Testis (tissue), 3 donors: ENCODE measurements around the gene HDAC9. TPM values are rescaled to one million over a fixed set of nuclear protein-coding genes. Genes with fewer than 3 reads are reported as not detected.

ENCODE experiments used
- DNase-seq: peaks from one replicate; pipeline ENCODE4 v3.0.0-alpha.2; 2019
- H3K27ac ChIP-seq, 2 donors: fragments of 200-600 bp; sonication (generic); one replicate each; pipeline ENCODE4 v1.5.1; 2019
- H3K27me3 ChIP-seq: fragments of 200-600 bp; sonication (generic); one replicate; pipeline ENCODE4 v1.5.1; 2019
- H3K36me3 ChIP-seq: fragments of 200-600 bp; sonication (generic); one replicate; pipeline ENCODE4 v1.5.1; 2017; ENCODE audit warnings: low read depth; ENCODE audit errors: missing control alignments
- H3K4me1 ChIP-seq: fragments of 200-600 bp; sonication (generic); one replicate; pipeline ENCODE4 v1.5.1; 2019
- H3K4me3 ChIP-seq, 2 donors: fragments of 200-600 bp; sonication (generic); one replicate each; pipeline ENCODE4 v1.5.1; 2017 to 2019
- H3K9me3 ChIP-seq: fragments of 200-600 bp; sonication (generic); one replicate; pipeline ENCODE4 v1.5.1; 2017
- CTCF ChIP-seq, 3 experiments: fragments of 450-650 bp in 2 of 3; fragments of 200-600 bp in 1 of 3; sonication (generic) in 1 of 3; IDR thresholded peaks; one replicate each; pipeline ENCODE4 v1.5.1; 2016 to 2019; ENCODE audit warnings: antibody characterized with exemption in 3 of 3, mild to moderate bottlenecking in 2 of 3, moderate library complexity in 1 of 3
- POLR2A ChIP-seq: fragments of 450-650 bp; IDR thresholded peaks from one replicate; pipeline ENCODE4 v1.6.1; 2017; ENCODE audit warnings: antibody characterized with exemption, mild to moderate bottlenecking, moderate library complexity
- WGBS, 2 donors: methylation state at CpG; one replicate each; pipeline ENCODE4 v1.1.5; 2018; 5-methylcytosine and 5-hydroxymethylcytosine counted together
- intact Hi-C: fragments of 100-400 bp; cut with DNase I; formaldehyde crosslinking; loops from one replicate; pipeline ENCODE4 v1.15.1; 2023; ENCODE audit warnings: low total_unique reads
- polyA plus RNA-seq: library from polyadenylated mRNA; stranded (reverse); fragments of 350-450 nt; fragmentation: Illumina TruSeq; extraction: RNeasy Lipid Tissue Mini Kit (QIAGEN cat#74804); gene quantifications from one replicate; pipeline ENCODE4 v1.2.3, GENCODE V29; 2014; ENCODE audit warnings: low read depth, low replicate concordance; ENCODE audit not compliant: insufficient read depth
- total RNA-seq, 2 donors: library from RNA; depleted of rRNA; stranded (reverse); fragments of >200 nt; gene quantifications; one replicate each; pipeline ENCODE4 v1.2.3, GENCODE V29; 2016

Gene HDAC9
- total and polyA plus RNA-seq, 3 donors from 2014 or later: 30.6 to 35.5 (median 35.4) TPM

- H3K27me3 ChIP-seq: no peaks in the 10 kb centered on the region
- no peak overlapping the region for H3K4me3 ChIP-seq
- DNase-seq: no peak
- no peaks in the 10 kb centered on the region for H3K9me3 ChIP-seq
- no peak overlapping the region for H3K27ac ChIP-seq
- TF ChIP-seq CTCF (IDR thresholded peaks at IDR 0.05): no peak
- H3K4me1 ChIP-seq: no peaks in the 10 kb centered on the region
- intact Hi-C loops: no loop called here
- H3K36me3 ChIP-seq: no peaks in the 10 kb centered on the region
- WGBS, 2 donors: 60 to 64% methylated on average over 2 of the region's 2 CpGs
Measured at GRCh38 chr7:18831943-18832342, 336.4 kb downstream of the HDAC9 start.

GRCh38 chr7:18834577-18834976 lies 339.0 kb downstream of the HDAC9 start:
- Histone ChIP-seq H3K9me3 (no peaks in the 10 kb centered on the region), H3K27ac (no peak overlapping the region), H3K27me3 (no peaks in the 10 kb centered on the region), H3K36me3 (no peaks in the 10 kb centered on the region), H3K4me3 (no peak overlapping the region), H3K4me1 (no peaks in the 10 kb centered on the region)
- intact Hi-C loops: no loop called here
- 50 to 60% methylated on average over 8 of the region's 8 CpGs for WGBS, 2 donors
- DNase-seq: no peak
- TF ChIP-seq CTCF (IDR thresholded peaks at IDR 0.05) (no peak), POLR2A (no peak)

GRCh38 chr7:18835001-18835690 lies 339.6 kb downstream of the HDAC9 start:
- H3K4me1 ChIP-seq: no peaks in the 10 kb centered on the region
- TF ChIP-seq POLR2A: no peak
- TF ChIP-seq CTCF (IDR thresholded peaks at IDR 0.05): no peak
- 47 to 52% methylated on average over 7 of the region's 7 CpGs for WGBS, 2 donors
- no peaks in the 10 kb centered on the region for H3K27me3 ChIP-seq
- H3K4me3 ChIP-seq: no peak overlapping the region
- no peak for DNase-seq
- no peaks in the 10 kb centered on the region for H3K36me3 ChIP-seq
- H3K9me3 ChIP-seq: no peaks in the 10 kb centered on the region
- intact Hi-C loops: no loop called here
- H3K27ac ChIP-seq: no peak overlapping the region

GRCh38 chr7:18843979-18844378 lies 348.4 kb downstream of the HDAC9 start:
- intact Hi-C loops: no loop called here
- no peak for TF ChIP-seq CTCF (IDR thresholded peaks at IDR 0.05)
- TF ChIP-seq POLR2A: no peak
- Histone ChIP-seq H3K36me3 (no peaks in the 10 kb centered on the region), H3K9me3 (no peaks in the 10 kb centered on the region), H3K4me1 (no peaks in the 10 kb centered on the region), H3K4me3 (no peak overlapping the region), H3K27ac (no peak overlapping the region), H3K27me3 (no peaks in the 10 kb centered on the region)
- no peak for DNase-seq
- WGBS, 2 donors: 74 to 80% methylated on average over 3 of the region's 3 CpGs

- no peak for TF ChIP-seq CTCF (IDR thresholded peaks at IDR 0.05)
- TF ChIP-seq POLR2A: no peak
- H3K27me3 ChIP-seq: no peaks in the 10 kb centered on the region
- H3K27ac ChIP-seq: no peak overlapping the region
- H3K4me3 ChIP-seq: no peak overlapping the region
- no peaks in the 10 kb centered on the region for H3K4me1 ChIP-seq
- WGBS, 2 donors: 70 to 81% methylated on average over 5 of the region's 5 CpGs
- intact Hi-C loops: no loop called here
- H3K9me3 ChIP-seq: no peaks in the 10 kb centered on the region
- no peak for DNase-seq
- H3K36me3 ChIP-seq: no peaks in the 10 kb centered on the region
Measured at GRCh38 chr7:18844735-18845134, 349.2 kb downstream of the HDAC9 start.
